Epidermal melanocyte (primary cell): Measurements from ENCODE around the gene MEX3A.
"Not testable (repeated sequence)": the region's sequence is repeated elsewhere in the genome, so short reads cannot be mapped to it uniquely, and the experiment has no call there.

Source experiments
- DNase-seq: peaks from one replicate; pipeline ENCODE4 v3.0.0; 2011; ENCODE audit warnings: low spot score; ENCODE audit not compliant: insufficient read length

The MEX3A gene

DNA sequence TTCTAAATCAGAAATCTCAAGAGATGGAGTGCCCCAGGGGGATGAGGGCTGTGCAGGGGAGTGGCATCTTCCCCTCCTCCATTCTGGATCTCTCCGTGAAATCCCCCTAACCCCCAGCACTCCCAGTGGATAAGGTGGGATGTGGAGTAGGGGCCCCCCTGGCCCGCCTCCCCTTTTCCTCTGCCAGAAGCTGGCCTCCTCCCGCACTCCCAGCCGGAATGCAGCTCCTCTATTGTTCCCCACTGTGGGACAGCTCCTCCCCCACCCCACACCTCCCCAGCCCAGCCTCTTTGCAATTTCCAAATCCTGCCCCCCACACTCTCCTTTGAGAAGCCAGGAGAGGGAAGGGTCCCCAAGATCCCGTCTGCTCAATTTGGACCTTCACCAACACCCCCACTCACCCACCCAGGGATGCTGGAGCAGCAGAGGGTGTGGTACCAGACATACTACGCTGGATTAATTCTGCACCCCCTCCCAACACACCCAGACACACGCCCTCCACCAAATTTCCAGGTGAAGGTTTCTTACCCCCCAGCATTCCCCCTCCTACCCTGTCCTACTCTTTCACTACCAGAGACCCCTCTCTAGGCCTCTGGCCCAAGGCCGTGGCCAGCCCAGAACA, 1.9 kb downstream of the MEX3A start:
- DNase-seq = no peak

GRCh38 chr1:156079762-156080161, 2.5 kb downstream of the MEX3A start:
- no peak for DNase-seq

GRCh38 chr1:156078728-156079127, 3.5 kb downstream of the MEX3A start:
- DNase-seq = no peak

- no peak for DNase-seq
These were observed 4.9 kb downstream of the MEX3A start for GRCh38 chr1:156077430-156077760.

DNA sequence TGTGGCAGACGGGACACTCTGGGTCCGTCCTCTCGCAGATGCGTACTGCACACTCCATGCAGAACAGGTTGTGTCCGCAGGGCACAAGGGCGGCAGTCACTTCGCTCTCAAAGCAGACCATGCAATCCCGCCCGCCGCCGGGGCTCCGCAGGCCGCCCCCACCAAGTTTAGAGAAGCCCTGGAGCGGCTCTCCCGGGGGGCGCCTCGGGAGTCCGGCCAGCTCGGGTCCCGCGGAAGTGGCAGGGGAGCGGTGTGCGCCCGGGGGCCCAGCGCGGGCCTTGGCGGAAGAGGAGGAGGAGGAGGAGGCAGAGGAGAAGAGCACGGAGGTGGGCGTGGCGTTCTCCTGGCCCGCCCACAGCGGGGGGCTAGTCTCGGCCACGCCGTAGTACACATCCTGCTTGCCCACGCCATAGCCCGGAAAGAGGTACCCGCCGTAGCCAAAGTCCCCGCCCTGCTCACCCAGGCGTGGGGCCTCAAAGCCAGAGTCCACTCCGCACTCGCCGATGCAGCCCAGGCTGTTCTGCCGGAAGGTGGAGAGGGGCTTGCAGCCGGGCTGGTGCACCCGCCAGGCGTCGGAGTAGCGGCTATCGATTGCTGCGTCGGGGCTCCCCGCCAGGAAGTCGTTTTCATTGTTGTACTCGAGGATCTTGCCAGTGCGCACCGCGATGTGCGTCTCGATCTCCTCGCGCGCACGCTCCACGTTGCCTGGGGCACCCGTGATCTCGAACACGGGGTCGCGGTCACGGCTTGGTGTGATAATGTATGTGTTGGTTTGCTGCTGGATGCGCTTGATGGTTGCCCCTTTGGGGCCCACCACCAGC, 5.4 kb downstream of the MEX3A start:
- no peak for DNase-seq

GRCh38 chr1:156075775-156076204, 6.5 kb downstream of the MEX3A start:
- no peak for DNase-seq

GRCh38 chr1:156075162-156075561, 7.1 kb downstream of the MEX3A start:
- DNase-seq = no peak

DNA sequence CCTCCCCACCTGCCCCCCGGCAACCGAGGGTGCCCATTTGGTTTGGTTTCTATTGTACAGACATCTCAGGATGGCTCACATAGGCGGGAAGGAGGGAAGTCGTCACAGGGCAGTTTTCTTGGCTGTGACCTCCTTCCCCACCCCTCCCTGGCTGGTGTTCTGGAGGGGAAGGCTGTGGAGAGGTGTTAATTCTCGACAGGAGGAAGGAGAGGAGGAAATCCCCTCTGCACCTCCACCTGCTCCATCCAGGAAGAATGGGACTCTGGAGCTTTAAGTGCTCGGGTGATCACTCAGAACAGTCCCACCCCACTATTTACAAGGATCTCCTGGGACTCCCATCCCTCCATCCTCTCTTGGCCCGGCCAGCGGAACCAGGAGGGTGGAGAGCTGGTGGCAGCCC, 7.6 kb downstream of the MEX3A start:
- no peak for DNase-seq

DNA sequence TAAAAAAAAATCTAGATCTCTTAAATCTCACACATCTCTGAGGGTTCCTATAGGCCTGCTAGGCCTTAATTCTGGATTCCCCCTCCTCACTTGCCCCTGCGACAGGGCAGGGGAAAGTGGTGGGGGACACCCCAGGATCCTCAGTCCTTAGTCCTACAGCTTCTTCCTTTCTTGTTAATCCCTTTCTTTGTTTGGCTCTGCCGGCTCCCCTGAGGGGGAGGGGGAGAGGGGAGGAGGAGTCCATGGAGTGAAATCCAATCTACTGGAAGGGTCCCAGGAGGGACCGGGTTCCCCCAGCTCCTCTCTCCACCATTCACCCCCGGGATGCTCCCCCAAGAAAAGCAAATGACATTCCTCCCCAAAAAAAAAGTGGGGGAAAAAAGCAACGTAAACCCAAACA, 8.5 kb downstream of the MEX3A start:
- DNase-seq = no peak

GRCh38 chr1:156073110-156073687, 9.1 kb downstream of the MEX3A start:
- no peak for DNase-seq

DNA sequence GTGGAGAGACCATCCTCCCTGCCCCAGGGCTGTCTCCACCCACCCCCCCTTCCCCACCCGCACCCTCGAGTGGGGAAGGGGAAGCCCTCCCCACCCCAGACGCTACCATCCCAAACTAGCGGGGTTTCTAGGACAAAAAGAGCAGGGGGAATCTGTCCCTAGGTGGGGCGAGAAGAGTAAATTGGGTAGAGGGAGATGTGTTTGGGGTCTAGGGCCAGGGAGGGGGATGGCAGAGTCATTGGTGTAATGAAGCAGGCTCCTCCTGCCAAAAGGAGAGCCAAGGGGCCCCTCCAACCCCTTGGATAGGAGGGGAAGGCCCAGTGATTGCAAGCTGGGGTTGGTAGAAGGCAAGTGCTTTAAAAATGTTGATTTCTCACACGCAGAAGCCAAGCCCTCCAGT, 10.0 kb downstream of the MEX3A start:
- no peak for DNase-seq

GRCh38 chr1:156071332-156071816, 10.9 kb downstream of the MEX3A start:
- not testable (repeated sequence) for DNase-seq

DNA sequence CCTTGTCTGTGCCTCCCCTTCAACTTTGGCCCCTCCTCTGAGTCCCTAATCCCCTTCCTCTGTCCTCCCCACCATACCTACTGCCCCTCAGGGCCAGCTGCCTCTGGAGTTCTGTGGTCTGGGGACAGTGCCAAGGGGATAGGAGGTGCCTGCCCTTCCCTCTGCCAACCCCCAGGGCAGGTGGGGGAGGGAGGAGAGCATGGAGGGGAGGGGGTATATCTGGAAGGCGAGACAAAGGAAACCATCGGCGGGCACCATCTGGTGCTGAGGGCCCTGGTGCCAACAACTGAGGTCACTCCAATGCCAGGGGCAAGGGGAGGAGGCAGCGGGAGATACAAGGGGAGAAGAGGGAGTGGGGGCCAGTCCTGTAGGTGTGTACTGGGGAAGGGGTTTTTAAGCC, 11.7 kb downstream of the MEX3A start:
- DNase-seq = peak; percentile 13

GRCh38 chr1:156069490-156070455, 12.5 kb downstream of the MEX3A start:
- no peak for DNase-seq

- DNase-seq = no peak
These were observed 15.0 kb downstream of the MEX3A start for GRCh38 chr1:156067262-156067661.

DNA sequence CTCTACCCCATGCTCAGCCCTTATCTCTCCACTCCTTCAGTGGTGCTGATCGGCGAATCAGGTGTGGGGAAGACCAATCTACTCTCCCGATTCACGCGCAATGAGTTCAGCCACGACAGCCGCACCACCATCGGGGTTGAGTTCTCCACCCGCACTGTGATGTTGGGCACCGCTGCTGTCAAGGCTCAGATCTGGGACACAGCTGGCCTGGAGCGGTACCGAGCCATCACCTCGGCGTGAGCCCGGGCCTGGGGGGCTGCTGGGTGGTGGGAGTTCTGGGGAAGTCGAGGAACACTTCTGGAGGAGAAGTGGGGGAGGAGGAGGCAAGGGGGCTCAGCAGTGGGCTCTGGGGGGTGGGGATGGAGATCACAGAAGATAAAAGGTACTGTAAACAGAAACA, 16.4 kb downstream of the MEX3A start:
- DNase-seq = no peak

GRCh38 chr1:156065212-156065611, 17.1 kb downstream of the MEX3A start:
- no peak for DNase-seq

- no peak for DNase-seq
These were observed 17.6 kb downstream of the MEX3A start for GRCh38 chr1:156064615-156065014.

DNA sequence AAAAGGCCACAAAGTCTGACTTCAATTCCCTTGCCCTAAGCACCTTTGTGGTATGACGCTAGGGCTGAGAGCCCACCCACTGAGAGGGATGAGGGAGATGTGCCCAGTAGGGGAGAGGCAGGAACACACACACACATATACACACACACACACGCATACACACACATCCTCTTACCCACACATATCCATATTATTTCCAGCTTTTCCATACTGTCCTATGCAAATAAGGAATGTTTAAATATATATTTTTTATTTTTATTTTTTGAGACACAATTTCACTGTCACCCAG, 18.3 kb downstream of the MEX3A start:
- no peak for DNase-seq

DNA sequence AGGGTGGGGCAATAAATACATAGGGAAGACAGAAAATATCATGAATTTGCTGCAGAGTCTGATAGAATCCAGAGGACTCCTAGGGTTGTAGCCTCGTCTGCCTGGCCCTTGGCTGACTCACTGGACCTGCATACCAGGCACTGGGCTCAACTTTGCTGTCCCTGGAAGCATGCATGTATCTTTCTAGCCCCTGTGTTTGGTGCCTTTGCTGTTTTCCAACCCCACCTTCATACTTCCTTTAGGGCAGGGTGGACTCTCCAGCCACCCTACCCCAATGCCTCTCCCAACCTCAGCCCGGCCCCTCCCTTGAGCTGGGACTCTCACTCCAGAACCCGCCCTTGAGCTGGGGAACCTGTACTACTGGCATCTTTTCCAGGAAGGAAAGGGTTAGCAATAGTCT, 20.1 kb downstream of the MEX3A start:
- DNase-seq = no peak

- DNase-seq = no peak
These were observed 21.2 kb downstream of the MEX3A start, which contains the start of gene RAB25 for GRCh38 chr1:156060937-156061636. TSS of gene RAB25 (plus strand) at chr1:156061160. CDS start at chr1:156061401, 241 bp downstream.
